ENCODE data around the gene DNER. TPM values are rescaled to one million over a fixed set of nuclear protein-coding genes. Genes with fewer than 3 reads are reported as not detected.

DNER gene
- total RNA-seq, 2 experiments from 2014 or later = not detected

- H3K36me3 Mint-ChIP-seq (ENCODE audit: low read depth) = no peaks in the 10 kb centered on the region
- ChIA-PET CTCF (no interaction called here), POLR2A (no interaction called here)
- DNase-seq (no peak), ATAC-seq (no peak)
- no peaks in the 10 kb centered on the region for H3K9me3 Mint-ChIP-seq
- no peak overlapping the region for H3K27ac Mint-ChIP-seq
- intact Hi-C loops (cut with micrococcal nuclease) = no loop called here
- H3K4me1 Mint-ChIP-seq (ENCODE audit: low read depth) = no peaks in the 10 kb centered on the region
- TF ChIP-seq CTCF (IDR thresholded peaks at IDR 0.05) = no peak
- no peak overlapping the region for H3K4me3 Mint-ChIP-seq
- H3K27me3 Mint-ChIP-seq = peaks cover 7% of the 10 kb centered on the region
Observed at GRCh38 chr2:229650901-229651300, 63.5 kb downstream of the DNER start.

- no peaks in the 10 kb centered on the region for H3K36me3 Mint-ChIP-seq (ENCODE audit: low read depth)
- ATAC-seq (no peak), DNase-seq (no peak)
- no peak overlapping the region for H3K27ac Mint-ChIP-seq
- POLR2A ChIA-PET = no interaction called here
- peaks cover 7% of the 10 kb centered on the region for H3K27me3 Mint-ChIP-seq
- intact Hi-C loops (cut with micrococcal nuclease) = no loop called here
- no peaks in the 10 kb centered on the region for H3K9me3 Mint-ChIP-seq
- no peak overlapping the region for H3K4me3 Mint-ChIP-seq
- TF ChIP-seq CTCF (IDR thresholded peaks at IDR 0.05) = no peak
- CTCF ChIA-PET = no interaction called here
- H3K4me1 Mint-ChIP-seq (ENCODE audit: low read depth) = no peaks in the 10 kb centered on the region
Observed at GRCh38 chr2:229650059-229650458, 64.3 kb downstream of the DNER start.

GRCh38 chr2:229646186-229646723 lies 68.1 kb downstream of the DNER start:
- Mint-ChIP-seq H3K4me3 (no peak overlapping the region), H3K27me3 (no peaks in the 10 kb centered on the region), H3K27ac (no peak overlapping the region), H3K9me3 (no peaks in the 10 kb centered on the region), H3K36me3 (ENCODE audit: low read depth) (no peaks in the 10 kb centered on the region), H3K4me1 (ENCODE audit: low read depth) (no peaks in the 10 kb centered on the region)
- ChIA-PET CTCF (no interaction called here), POLR2A (no interaction called here)
- ATAC-seq = no peak
- DNase-seq = no peak
- intact Hi-C loops (cut with micrococcal nuclease) = no loop called here
- TF ChIP-seq CTCF (IDR thresholded peaks at IDR 0.05) = no peak

- ChIA-PET CTCF (no interaction called here), POLR2A (no interaction called here)
- no peak for DNase-seq
- no peaks in the 10 kb centered on the region for H3K9me3 Mint-ChIP-seq
- no peaks in the 10 kb centered on the region for H3K4me1 Mint-ChIP-seq (ENCODE audit: low read depth)
- H3K27ac Mint-ChIP-seq = no peak overlapping the region
- peaks cover 4% of the 10 kb centered on the region for H3K27me3 Mint-ChIP-seq
- H3K4me3 Mint-ChIP-seq = no peak overlapping the region
- intact Hi-C loops (cut with micrococcal nuclease) = no loop called here
- TF ChIP-seq CTCF (IDR thresholded peaks at IDR 0.05) = no peak
- no peak for ATAC-seq
- no peaks in the 10 kb centered on the region for H3K36me3 Mint-ChIP-seq (ENCODE audit: low read depth)
Observed at GRCh38 chr2:229642371-229642770, 72.0 kb downstream of the DNER start.

- Mint-ChIP-seq H3K27ac (no peak overlapping the region), H3K4me3 (no peak overlapping the region), H3K9me3 (no peaks in the 10 kb centered on the region), H3K4me1 (ENCODE audit: low read depth) (no peaks in the 10 kb centered on the region), H3K27me3 (peaks cover 9% of the 10 kb centered on the region), H3K36me3 (ENCODE audit: low read depth) (no peaks in the 10 kb centered on the region)
- no peak for TF ChIP-seq CTCF (IDR thresholded peaks at IDR 0.05)
- no peak for ATAC-seq
- CTCF ChIA-PET = no interaction called here
- DNase-seq = no peak
- POLR2A ChIA-PET = no interaction called here
- intact Hi-C loops (cut with micrococcal nuclease) = no loop called here
Observed at GRCh38 chr2:229641676-229642075, 72.7 kb downstream of the DNER start.

All from activated CD8-positive, alpha-beta T cell treated with anti-CD3 and anti-CD28 coated beads for 36 hours (primary cell).